Measurements from ENCODE around the gene ERRFI1. TPM values are rescaled to one million over a fixed set of nuclear protein-coding genes. Genes with fewer than 3 reads are reported as not detected.
"Not testable (repeated sequence)": the region's sequence is repeated elsewhere in the genome, so short reads cannot be mapped to it uniquely, and the experiment has no call there.

The ERRFI1 gene, protein sequence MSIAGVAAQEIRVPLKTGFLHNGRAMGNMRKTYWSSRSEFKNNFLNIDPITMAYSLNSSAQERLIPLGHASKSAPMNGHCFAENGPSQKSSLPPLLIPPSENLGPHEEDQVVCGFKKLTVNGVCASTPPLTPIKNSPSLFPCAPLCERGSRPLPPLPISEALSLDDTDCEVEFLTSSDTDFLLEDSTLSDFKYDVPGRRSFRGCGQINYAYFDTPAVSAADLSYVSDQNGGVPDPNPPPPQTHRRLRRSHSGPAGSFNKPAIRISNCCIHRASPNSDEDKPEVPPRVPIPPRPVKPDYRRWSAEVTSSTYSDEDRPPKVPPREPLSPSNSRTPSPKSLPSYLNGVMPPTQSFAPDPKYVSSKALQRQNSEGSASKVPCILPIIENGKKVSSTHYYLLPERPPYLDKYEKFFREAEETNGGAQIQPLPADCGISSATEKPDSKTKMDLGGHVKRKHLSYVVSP
- polyA plus RNA-seq (2012; ENCODE audit: insufficient read depth, insufficient read length, low read depth): 9.3 TPM

DNA sequence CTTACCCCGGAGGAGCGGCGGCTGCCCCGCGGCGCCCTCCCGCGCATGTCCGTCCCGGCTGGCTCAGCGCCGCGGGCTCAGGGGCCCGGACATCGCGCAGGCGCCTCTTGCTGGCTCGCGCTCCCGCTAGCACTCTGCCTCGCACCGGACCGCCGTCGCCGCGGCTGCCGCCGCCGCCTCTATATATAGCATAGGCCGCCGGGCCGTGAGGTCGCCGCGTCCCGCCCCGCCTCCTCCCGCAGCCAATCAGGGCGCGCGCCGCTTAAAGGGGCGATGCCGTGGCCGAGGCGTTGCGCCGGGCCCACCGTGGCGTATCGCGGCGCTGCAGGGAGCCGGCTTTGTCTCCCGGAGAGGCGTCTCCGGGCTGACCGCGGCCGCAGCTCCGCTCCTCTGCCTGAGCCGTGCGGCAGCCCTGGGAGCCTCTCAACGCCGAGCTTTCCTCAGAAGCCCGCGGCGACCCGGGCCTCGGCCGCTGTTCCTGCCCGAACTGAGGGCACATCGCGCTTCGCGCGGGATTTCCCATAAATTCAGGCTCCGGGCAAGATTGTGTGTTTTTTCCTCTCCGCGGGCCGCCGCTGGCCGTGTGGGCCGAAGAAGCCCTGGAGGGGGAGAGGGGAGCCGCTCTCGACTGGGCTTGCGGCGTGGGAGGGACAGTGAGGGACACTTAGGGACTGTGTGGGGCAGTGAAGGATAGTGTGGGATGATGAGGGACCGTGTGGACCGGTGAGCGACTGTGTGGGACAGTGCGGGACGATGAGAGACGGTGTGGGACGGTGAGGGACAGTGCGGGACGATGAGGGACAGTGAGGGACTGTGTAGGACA lies at the start of gene ERRFI1:
Gene ERRFI1 (minus strand): TSS at position 157 of the 823 bp plus-strand sequence. CDS start 10,690 bp downstream, outside the sequence.
- H3K4me3 ChIP-seq (ENCODE audit: low read depth, low read length): peak within 1 kb of the TSS; percentile 58
- H3K4me1 ChIP-seq: no peaks in the 10 kb centered on the region
- peak; percentile 86 for DNase-seq
- H3K27me3 ChIP-seq: peaks cover 8% of the 10 kb centered on the region; the same call in 1 of the 2 replicates
- H3K9me3 ChIP-seq: no peaks in the 10 kb centered on the region
- H3K36me3 ChIP-seq: no peaks in the 10 kb centered on the region
- no peak for TF ChIP-seq CTCF (IDR thresholded peaks at IDR 0.05; ENCODE audit: low read depth, low read length)

- Histone ChIP-seq H3K9me3 (no peaks in the 10 kb centered on the region), H3K4me3 (ENCODE audit: low read depth, low read length) (no peak overlapping the region), H3K27me3 (no peaks in the 10 kb centered on the region), H3K36me3 (no peaks in the 10 kb centered on the region), H3K4me1 (no peaks in the 10 kb centered on the region)
- DNase-seq: no peak
- no peak for TF ChIP-seq CTCF (IDR thresholded peaks at IDR 0.05; ENCODE audit: low read depth, low read length)
Observed at GRCh38 chr1:8075511-8076051, 49.5 kb upstream of the ERRFI1 start.

DNA sequence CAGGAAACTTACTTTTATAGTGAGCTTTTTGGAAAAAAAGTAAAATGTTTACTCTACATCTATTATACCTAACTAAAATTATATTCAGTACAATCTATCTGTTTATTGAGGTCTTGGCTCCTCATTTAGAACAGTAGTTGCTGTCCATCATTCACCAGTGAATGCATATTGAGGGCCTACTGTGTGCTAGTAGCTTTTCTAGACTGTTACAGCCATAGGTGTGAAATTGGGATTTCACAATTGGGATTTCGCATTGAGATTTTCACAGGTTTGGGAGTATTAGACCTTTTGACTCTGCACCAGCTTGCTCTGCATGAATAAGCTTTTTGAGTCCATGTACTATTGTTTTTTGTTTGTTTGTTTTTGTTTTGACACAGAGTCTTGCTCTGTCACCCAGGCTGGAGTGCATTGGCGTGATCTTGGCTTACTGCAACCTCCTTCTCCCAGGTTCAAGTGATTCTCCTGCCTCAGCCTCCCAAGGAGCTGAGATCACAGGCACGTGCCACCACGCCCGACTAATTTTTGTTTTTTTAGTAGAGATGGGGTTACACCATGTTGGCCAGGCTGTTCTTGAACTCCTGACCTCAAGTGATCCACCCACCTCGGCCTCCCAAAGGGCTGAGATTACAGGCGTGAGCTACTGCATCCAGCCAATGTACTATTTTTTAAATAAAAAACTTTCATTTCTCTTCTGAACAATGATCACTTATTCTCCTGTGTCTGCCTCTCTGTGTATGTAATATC lies 47.2 kb upstream of the ERRFI1 start:
- H3K36me3 ChIP-seq: no peaks in the 10 kb centered on the region
- H3K27me3 ChIP-seq: no peaks in the 10 kb centered on the region
- H3K4me3 ChIP-seq (ENCODE audit: low read depth, low read length): no peak overlapping the region
- no peak for DNase-seq
- H3K9me3 ChIP-seq: no peaks in the 10 kb centered on the region
- no peak for TF ChIP-seq CTCF (IDR thresholded peaks at IDR 0.05; ENCODE audit: low read depth, low read length)
- H3K4me1 ChIP-seq: no peaks in the 10 kb centered on the region

DNA sequence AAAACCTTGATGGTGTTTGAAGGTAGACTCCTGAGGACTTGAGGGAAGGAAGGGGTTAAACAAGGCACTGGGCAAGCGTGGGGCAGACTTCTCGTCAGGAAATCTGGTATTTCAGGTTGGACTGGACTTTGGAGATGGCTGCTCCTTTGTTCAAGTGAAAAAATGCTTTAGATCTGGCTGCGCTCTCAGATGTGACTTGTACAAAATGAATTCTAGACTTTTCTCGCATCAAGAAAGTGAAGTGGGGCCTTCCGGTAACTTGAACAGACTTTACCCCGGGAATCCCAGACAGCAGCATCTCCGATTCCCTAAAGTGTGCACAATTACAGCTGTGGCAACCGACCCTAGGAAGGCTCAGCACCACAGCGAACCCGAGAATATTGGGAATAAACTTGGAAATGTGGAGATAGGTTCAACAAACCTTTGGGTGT lies 44.3 kb upstream of the ERRFI1 start:
- Histone ChIP-seq H3K27me3 (no peaks in the 10 kb centered on the region), H3K4me3 (ENCODE audit: low read depth, low read length) (no peak overlapping the region), H3K9me3 (no peaks in the 10 kb centered on the region), H3K4me1 (no peaks in the 10 kb centered on the region), H3K36me3 (no peaks in the 10 kb centered on the region)
- TF ChIP-seq CTCF (IDR thresholded peaks at IDR 0.05; ENCODE audit: low read depth, low read length): no peak
- no peak for DNase-seq

- DNase-seq; H3K9me3 ChIP-seq; H3K4me3 ChIP-seq (ENCODE audit: low read depth, low read length); H3K36me3 ChIP-seq; H3K27me3 ChIP-seq; H3K4me1 ChIP-seq: not testable (repeated sequence)
Observed at GRCh38 chr1:8069614-8070320, 43.7 kb upstream of the ERRFI1 start.

All from BE2C (cell line).